Gastroesophageal sphincter (tissue), 4 donors: ENCODE results near the gene ZNF45. TPM values are rescaled to one million over a fixed set of nuclear protein-coding genes. Genes with fewer than 3 reads are reported as not detected.

Source experiments
- ATAC-seq: fragments of 150-250 bp; one replicate; pipeline ENCODE4 v1.9.1; 2016; ENCODE audit warnings: mild to moderate bottlenecking, moderate library complexity
- H3K27ac ChIP-seq, 4 donors: fragments of 200-600 bp; sonication (generic) in 3 of 4; 1 replicate in 3 of 4; 2 replicates in 1 of 4; pipeline ENCODE4 v1.5.1; 2016 to 2019
- H3K27me3 ChIP-seq: fragments of 200-600 bp; sonication (generic); one replicate; pipeline ENCODE4 v1.5.1; 2019
- H3K36me3 ChIP-seq, 2 donors: fragments of 200-600 bp; sonication (generic); one replicate each; pipeline ENCODE4 v1.5.1; 2019; ENCODE audit warnings: control low read depth in 1 of 2
- H3K4me1 ChIP-seq, 3 donors: fragments of 200-600 bp; sonication (generic); 1 replicate in 2 of 3; 2 replicates in 1 of 3; pipeline ENCODE4 v1.5.1; 2016 to 2019; ENCODE audit warnings: control low read depth in 2 of 3
- H3K4me3 ChIP-seq, 2 donors: fragments of 200-600 bp; sonication (generic); one replicate each; pipeline ENCODE4 v1.5.1; 2019; ENCODE audit warnings: mild to moderate bottlenecking in 1 of 2, moderate library complexity in 1 of 2
- H3K9me3 ChIP-seq, 3 donors: fragments of 200-600 bp; sonication (generic); one replicate each; pipeline ENCODE4 v1.5.1; 2017 to 2019; ENCODE audit warnings: control low read depth in 2 of 3
- EP300 ChIP-seq: sonication (generic); formaldehyde crosslinking; IDR thresholded peaks from one replicate; pipeline ENCODE4 v1.6.1; 2017; ENCODE audit warnings: antibody characterized with exemption, mild to moderate bottlenecking
- POLR2A ChIP-seq, 2 donors: fragments of 450-650 bp; IDR thresholded peaks; one replicate each; pipeline ENCODE4 v1.6.1; 2017; ENCODE audit warnings: antibody characterized with exemption in 2 of 2, mild to moderate bottlenecking in 2 of 2, moderate library complexity in 1 of 2
- POLR2AphosphoS5 ChIP-seq: sonication (generic); formaldehyde crosslinking; IDR thresholded peaks from one replicate; pipeline ENCODE4 v1.6.1; 2017; ENCODE audit warnings: antibody characterized with exemption
- WGBS, 2 donors: methylation state at CpG; one replicate each; pipeline ENCODE4 v1.1.5; 2018; ENCODE audit warnings: low coverage in 1 of 2; 5-methylcytosine and 5-hydroxymethylcytosine counted together
- total RNA-seq, 4 donors: library from RNA; depleted of rRNA; stranded (reverse); fragments of >200 nt; gene quantifications; one replicate each; pipeline ENCODE4 v1.1.0, GENCODE V29; 2016
- TF ChIP-seq, protein P1 (sequence below), 4 experiments: fragments of 200-600 bp in 2 of 4; fragments of 450-650 bp in 2 of 4; sonication (generic) in 1 of 4; IDR thresholded peaks; one replicate each; pipeline ENCODE4 v1.5.1; 2017 to 2019; ENCODE audit warnings: antibody characterized with exemption in 4 of 4, mild to moderate bottlenecking in 2 of 4, moderate library complexity in 2 of 4

Gene ZNF45
- total RNA-seq, 4 donors from 2014 or later, result 9.7 to 16.7 (median 12.0) TPM

DNA sequence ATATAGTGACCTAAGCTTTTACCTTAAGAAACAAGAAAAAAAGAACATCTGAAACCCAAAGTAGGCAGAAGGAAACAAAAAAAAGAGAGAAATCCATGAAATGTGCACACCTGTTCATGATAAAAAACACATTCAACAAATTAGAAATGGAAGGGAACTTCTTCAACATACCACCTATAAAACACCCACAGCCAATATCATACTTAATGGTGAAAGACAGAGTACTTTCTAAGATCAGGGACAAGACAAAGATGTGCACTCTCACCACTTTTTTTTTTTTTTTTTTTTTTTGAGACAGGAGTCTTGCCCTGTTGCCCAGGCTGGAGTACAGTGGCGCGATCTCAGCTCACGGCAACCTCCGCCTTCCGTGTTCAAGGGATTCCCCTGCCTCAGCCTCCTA is 29.2 kb downstream of the ZNF45 start:
- TF ChIP-seq POLR2A (IDR thresholded peaks at IDR 0.05) (no peak), POLR2AphosphoS5 (no peak), EP300 (no peak)
- TF ChIP-seq, protein P1, sequence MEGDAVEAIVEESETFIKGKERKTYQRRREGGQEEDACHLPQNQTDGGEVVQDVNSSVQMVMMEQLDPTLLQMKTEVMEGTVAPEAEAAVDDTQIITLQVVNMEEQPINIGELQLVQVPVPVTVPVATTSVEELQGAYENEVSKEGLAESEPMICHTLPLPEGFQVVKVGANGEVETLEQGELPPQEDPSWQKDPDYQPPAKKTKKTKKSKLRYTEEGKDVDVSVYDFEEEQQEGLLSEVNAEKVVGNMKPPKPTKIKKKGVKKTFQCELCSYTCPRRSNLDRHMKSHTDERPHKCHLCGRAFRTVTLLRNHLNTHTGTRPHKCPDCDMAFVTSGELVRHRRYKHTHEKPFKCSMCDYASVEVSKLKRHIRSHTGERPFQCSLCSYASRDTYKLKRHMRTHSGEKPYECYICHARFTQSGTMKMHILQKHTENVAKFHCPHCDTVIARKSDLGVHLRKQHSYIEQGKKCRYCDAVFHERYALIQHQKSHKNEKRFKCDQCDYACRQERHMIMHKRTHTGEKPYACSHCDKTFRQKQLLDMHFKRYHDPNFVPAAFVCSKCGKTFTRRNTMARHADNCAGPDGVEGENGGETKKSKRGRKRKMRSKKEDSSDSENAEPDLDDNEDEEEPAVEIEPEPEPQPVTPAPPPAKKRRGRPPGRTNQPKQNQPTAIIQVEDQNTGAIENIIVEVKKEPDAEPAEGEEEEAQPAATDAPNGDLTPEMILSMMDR (IDR thresholded peaks at IDR 0.05), result no peak
- Histone ChIP-seq H3K27me3 (no peaks in the 10 kb centered on the region), H3K9me3 (peaks cover 2 to 86% (median 3%) of the 10 kb centered on the region in 3 donors), H3K27ac (no peak overlapping the region), H3K36me3 (no peaks in the 10 kb centered on the region), H3K4me1 (peaks cover 0 to 10% (median 0%) of the 10 kb centered on the region in 3 donors), H3K4me3 (no peak overlapping the region)
- 100% methylated on average over 1 to 5 of the region's 5 CpGs for WGBS, 2 donors
- ATAC-seq, result no peak

DNA sequence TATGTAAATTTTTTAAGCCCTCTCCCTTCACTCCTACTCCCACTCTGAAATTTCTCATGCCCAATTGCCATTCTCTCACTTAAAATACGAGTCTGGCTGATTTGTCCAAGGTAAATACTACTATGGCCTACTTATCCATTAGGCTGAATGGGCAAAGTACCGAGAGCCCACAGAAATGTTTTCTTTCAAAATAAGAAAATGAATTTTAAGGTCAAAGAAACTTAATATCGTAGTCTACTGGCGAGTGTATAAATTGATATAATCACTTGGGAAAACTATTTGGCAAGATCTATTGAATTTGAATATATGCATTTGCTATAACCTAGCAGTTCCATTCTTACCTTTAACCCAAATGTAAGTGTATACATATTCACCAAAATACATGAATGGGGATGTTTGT is 32.7 kb downstream of the ZNF45 start:
- Histone ChIP-seq H3K4me3 (peak overlapping the region in 1 of 2 donors; percentile 49), H3K9me3 (peaks cover 2 to 77% (median 3%) of the 10 kb centered on the region in 3 donors), H3K27me3 (no peaks in the 10 kb centered on the region), H3K36me3 (peaks cover 0 to 17% of the 10 kb centered on the region in 2 donors), H3K4me1 (peaks cover 0 to 11% (median 0%) of the 10 kb centered on the region in 3 donors), H3K27ac (no peak overlapping the region)
- 82 to 93% methylated on average over 4 of the region's 4 CpGs for WGBS, 2 donors
- TF ChIP-seq EP300 (no peak), POLR2A (IDR thresholded peaks at IDR 0.05) (no peak), POLR2AphosphoS5 (no peak)
- TF ChIP-seq, protein P1 (IDR thresholded peaks at IDR 0.05), result no peak
- ATAC-seq, result no peak

DNA sequence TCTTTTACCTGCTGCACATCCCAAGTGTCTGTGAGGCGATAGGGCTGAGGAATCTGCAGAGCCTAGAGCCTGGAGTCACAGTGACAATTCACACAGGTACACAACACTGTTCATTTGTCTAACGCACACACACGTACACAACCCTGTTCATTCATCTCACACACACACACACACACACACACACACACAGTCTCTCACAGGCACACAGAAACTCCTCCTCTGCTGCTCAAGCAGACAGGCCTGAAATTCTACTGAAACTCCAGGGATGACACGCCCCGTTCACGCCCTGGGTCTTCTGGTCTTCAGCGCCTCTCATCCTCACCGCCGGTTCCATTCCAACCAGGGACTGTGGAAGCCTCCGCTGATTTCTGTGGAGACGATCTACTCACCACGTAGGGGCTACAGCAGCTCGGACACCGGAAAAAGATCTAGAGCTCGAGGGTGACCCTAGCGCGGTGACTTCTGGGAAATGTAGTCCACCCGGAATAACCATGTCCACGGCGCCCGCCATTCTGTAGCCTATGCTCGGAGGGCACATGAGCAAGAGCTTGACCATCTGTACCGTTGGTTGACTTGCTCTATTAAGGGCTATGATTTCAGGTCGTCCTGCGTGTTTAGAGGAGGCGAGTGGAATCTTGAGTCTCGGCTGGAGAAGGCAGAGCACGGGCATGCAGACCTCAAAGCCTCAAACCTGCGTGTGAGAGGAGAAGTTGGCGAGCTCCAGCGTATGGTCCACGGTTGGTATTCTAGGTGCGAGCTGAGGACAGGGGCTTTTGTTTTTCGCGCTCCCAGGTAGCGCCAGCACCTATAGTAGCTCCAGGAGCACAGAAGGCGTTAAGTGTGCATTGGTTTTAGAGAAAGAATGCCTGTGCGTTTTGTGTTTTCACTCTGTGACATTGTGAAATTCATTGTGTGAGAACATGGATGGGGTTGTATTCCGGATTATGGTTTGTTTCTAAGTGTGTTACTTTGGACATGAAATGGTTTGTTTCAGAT is 33.4 kb downstream of the ZNF45 start:
- Histone ChIP-seq H3K27me3 (no peaks in the 10 kb centered on the region), H3K9me3 (peaks cover 1 to 77% (median 2%) of the 10 kb centered on the region in 3 donors), H3K4me1 (peaks cover 0 to 11% (median 0%) of the 10 kb centered on the region in 3 donors), H3K27ac (peak overlapping the region in 3 of 4 donors; percentile 44 to 64 (median 47)), H3K4me3 (peak overlapping the region; percentile 45 to 49), H3K36me3 (peaks cover 0 to 24% of the 10 kb centered on the region in 2 donors)
- 23 to 38% methylated on average over 13 to 16 of the region's 39 CpGs for WGBS, 2 donors
- TF ChIP-seq EP300 (no peak), POLR2AphosphoS5 (no peak), POLR2A (IDR thresholded peaks at IDR 0.05) (no peak)
- TF ChIP-seq, protein P1 (IDR thresholded peaks at IDR 0.05), result no peak
- peak; percentile 85 for ATAC-seq

DNA sequence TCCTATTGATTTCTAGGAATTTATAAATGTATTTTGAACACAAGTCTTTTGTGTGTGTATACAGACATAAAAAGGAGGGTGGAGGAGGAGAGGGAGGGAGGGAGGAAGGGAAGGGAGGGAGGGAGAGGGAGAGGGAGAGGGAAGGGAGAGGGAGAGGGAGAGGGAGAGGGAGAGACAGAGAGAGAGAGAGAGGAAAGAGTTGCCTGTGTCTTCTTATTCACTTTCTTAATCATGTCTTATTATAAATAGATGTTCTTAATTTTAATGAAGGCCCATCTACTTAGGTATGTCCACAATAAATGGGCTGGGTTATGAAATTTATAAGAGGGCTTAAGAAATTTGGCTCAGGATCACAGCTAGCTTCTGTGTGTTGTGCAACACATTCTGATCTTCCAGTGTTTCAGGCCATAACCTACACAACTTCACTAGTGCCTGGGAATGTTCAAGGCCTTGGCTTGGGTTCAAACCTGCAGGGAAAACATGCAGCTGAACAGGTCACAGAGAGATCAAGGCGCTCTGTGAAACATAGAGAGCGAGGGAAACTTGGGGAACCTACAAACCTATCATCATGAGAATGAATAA is 39.3 kb downstream of the ZNF45 start:
- Histone ChIP-seq H3K36me3 (peaks cover 0 to 25% of the 10 kb centered on the region in 2 donors), H3K27ac (no peak overlapping the region), H3K4me1 (peaks cover 0 to under 1% (median 0%) of the 10 kb centered on the region in 3 donors), H3K9me3 (peaks cover 0 to 84% (median 0%) of the 10 kb centered on the region in 3 donors), H3K4me3 (no peak overlapping the region), H3K27me3 (no peaks in the 10 kb centered on the region)
- 92 to 100% methylated on average over 2 of the region's 2 CpGs for WGBS, 2 donors
- ATAC-seq, result no peak
- TF ChIP-seq EP300 (no peak), POLR2AphosphoS5 (no peak)
- TF ChIP-seq, protein P1 (IDR thresholded peaks at IDR 0.05), result no peak
